Measurements from ENCODE around the gene KCNC4.

Gene KCNC4

GRCh38 chr1:110258734-110259133 is 48.6 kb downstream of the KCNC4 start:
- DNase-seq: no peak

GRCh38 chr1:110259770-110260169 is 49.7 kb downstream of the KCNC4 start:
- DNase-seq: no peak

Data from left hindlimb (tissue), 1 donor.